ENCODE measurements around the gene RPGR. TPM values are rescaled to one million over a fixed set of nuclear protein-coding genes. Genes with fewer than 3 reads are reported as not detected.

RPGR gene
- polyA plus RNA-seq, 1 donor (not counting 4 experiments of a cell fraction or from before 2014, with no cell fraction given): 2.4 TPM

DNA sequence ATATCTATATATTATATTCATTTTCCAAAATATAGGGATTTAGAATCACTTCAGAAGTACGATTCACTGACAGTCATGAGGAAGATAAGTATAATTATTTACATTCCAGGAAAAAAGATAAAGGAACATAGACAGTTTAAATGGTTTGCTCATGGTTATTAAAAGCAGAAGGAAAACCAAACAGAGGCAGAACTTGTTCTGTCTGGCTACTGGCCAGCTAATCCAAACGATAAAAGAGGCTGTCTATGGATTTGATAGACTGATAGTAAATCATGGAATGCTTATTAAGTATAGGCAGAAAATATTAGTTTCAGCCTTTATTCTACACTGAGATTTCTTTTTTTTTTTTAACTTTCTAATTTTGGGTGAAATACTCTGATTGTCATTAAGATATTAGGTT is 50.2 kb downstream of the RPGR start:
- Histone ChIP-seq H3K9me1 (ENCODE audit: control insufficient read depth, extremely low read depth, insufficient read depth, low read length) (no peaks in the 10 kb centered on the region), H3K36me3 (ENCODE audit: control insufficient read depth in 2 of 2, extremely low read depth in 1 of 2, insufficient read depth in 2 of 2, low read length in 2 of 2) (no peaks in the 10 kb centered on the region), H3K27ac (ENCODE audit: control insufficient read depth, insufficient read depth, low read length) (no peak overlapping the region), H3K79me2 (ENCODE audit: control insufficient read depth, insufficient read depth, low read length) (no peaks in the 10 kb centered on the region), H3K9ac (ENCODE audit: control insufficient read depth, extremely low read depth, insufficient read depth, low read length) (no peak overlapping the region), H3K4me2 (ENCODE audit: control insufficient read depth, extremely low read depth, insufficient read depth, low read depth, low read length) (no peak overlapping the region), H2AFZ (ENCODE audit: control insufficient read depth, low read length) (no peak overlapping the region), H3K4me1 (ENCODE audit: control insufficient read depth, extremely low read depth, insufficient read depth, low read length) (peaks cover 7% of the 10 kb centered on the region), H3K27me3 (ENCODE audit: control insufficient read depth, extremely low read depth, insufficient read depth, low read length) (no peaks in the 10 kb centered on the region), H3K9me3 (ENCODE audit: control insufficient read depth, low read depth, low read length) (no peaks in the 10 kb centered on the region), H3K4me3 (ENCODE audit: control insufficient read depth in 2 of 3, extremely low read depth in 1 of 3, insufficient read depth in 2 of 3, low read depth in 1 of 3, low read length in 3 of 3) (no peak overlapping the region), H4K20me1 (ENCODE audit: control insufficient read depth, extremely low read depth, insufficient read depth, low read length) (no peaks in the 10 kb centered on the region)
- no peak for FAIRE-seq
- no peak for TF ChIP-seq EZH2 (IDR thresholded peaks at IDR 0.05; ENCODE audit: low read length)
- TF ChIP-seq, protein P1, sequence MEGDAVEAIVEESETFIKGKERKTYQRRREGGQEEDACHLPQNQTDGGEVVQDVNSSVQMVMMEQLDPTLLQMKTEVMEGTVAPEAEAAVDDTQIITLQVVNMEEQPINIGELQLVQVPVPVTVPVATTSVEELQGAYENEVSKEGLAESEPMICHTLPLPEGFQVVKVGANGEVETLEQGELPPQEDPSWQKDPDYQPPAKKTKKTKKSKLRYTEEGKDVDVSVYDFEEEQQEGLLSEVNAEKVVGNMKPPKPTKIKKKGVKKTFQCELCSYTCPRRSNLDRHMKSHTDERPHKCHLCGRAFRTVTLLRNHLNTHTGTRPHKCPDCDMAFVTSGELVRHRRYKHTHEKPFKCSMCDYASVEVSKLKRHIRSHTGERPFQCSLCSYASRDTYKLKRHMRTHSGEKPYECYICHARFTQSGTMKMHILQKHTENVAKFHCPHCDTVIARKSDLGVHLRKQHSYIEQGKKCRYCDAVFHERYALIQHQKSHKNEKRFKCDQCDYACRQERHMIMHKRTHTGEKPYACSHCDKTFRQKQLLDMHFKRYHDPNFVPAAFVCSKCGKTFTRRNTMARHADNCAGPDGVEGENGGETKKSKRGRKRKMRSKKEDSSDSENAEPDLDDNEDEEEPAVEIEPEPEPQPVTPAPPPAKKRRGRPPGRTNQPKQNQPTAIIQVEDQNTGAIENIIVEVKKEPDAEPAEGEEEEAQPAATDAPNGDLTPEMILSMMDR (optimal IDR thresholded peaks at IDR 0.05 in 1 of 3, IDR thresholded peaks at IDR 0.05 in 1 of 3, conservative IDR thresholded peaks at IDR 0.05 in 1 of 3; ENCODE audit: extremely low read depth in 1 of 3, insufficient read depth in 2 of 3, low read length in 3 of 3): no peak
- dilution Hi-C loops (cut with MboI; ENCODE audit: extremely low pct_ligation_motif_present, low sequenced_read_pairs): no loop called here
- no peak for DNase-seq (ENCODE audit: low read depth, low spot score)

DNA sequence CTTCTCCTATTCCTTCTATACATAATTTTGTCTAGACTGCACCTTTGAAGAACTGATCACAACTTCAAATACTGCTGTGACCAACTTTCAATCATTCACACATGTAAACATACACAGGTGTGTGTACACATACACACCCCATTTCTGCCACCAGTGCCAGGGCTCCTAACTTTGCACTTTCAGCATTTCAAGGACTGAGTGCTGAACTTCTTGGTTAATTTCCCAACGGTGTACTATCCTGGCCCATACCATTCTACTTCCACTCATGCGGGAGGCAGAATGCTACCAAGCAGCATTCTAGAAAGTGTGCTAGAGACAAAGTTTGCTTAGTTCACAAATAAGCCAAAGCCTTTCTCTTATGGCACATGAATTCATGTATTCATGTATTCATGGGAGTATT is 51.2 kb downstream of the RPGR start:
- no peaks in the 10 kb centered on the region for H3K27me3 ChIP-seq (ENCODE audit: control insufficient read depth, extremely low read depth, insufficient read depth, low read length)
- peaks cover 10% of the 10 kb centered on the region for H3K4me1 ChIP-seq (ENCODE audit: control insufficient read depth, extremely low read depth, insufficient read depth, low read length)
- H3K9me1 ChIP-seq (ENCODE audit: control insufficient read depth, extremely low read depth, insufficient read depth, low read length): no peaks in the 10 kb centered on the region
- no peak overlapping the region for H3K4me2 ChIP-seq (ENCODE audit: control insufficient read depth, extremely low read depth, insufficient read depth, low read depth, low read length)
- H2AFZ ChIP-seq (ENCODE audit: control insufficient read depth, low read length): no peak overlapping the region
- DNase-seq (ENCODE audit: low read depth, low spot score) (no peak), FAIRE-seq (no peak)
- no peaks in the 10 kb centered on the region for H3K36me3 ChIP-seq (ENCODE audit: control insufficient read depth in 2 of 2, extremely low read depth in 1 of 2, insufficient read depth in 2 of 2, low read length in 2 of 2)
- H3K9me3 ChIP-seq (ENCODE audit: control insufficient read depth, low read depth, low read length): no peaks in the 10 kb centered on the region
- TF ChIP-seq EZH2 (IDR thresholded peaks at IDR 0.05; ENCODE audit: low read length): no peak
- H3K27ac ChIP-seq (ENCODE audit: control insufficient read depth, insufficient read depth, low read length): no peak overlapping the region
- H3K4me3 ChIP-seq (ENCODE audit: control insufficient read depth in 2 of 3, extremely low read depth in 1 of 3, insufficient read depth in 2 of 3, low read depth in 1 of 3, low read length in 3 of 3): no peak overlapping the region
- no peak overlapping the region for H3K9ac ChIP-seq (ENCODE audit: control insufficient read depth, extremely low read depth, insufficient read depth, low read length)
- no peaks in the 10 kb centered on the region for H3K79me2 ChIP-seq (ENCODE audit: control insufficient read depth, insufficient read depth, low read length)
- H4K20me1 ChIP-seq (ENCODE audit: control insufficient read depth, extremely low read depth, insufficient read depth, low read length): no peaks in the 10 kb centered on the region
- dilution Hi-C loops (cut with MboI; ENCODE audit: extremely low pct_ligation_motif_present, low sequenced_read_pairs): no loop called here

DNA sequence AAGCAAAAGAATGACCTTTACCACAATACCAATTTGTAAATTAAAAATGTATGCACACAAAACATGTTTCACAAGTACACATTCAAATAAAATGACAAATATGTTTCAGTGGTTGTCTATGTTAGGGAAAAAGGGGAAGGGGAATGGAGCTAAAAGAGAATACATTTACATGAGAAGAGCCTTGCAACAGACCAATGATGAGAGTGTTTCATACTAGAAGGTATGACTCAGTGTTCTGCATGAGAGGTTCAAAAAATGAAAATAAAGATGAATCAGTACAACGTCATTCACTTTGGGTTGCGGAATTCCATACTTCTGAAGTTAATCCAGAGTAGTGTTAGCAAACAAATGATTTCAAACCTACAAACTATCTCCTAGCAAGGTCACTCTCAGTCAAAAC is 51.7 kb downstream of the RPGR start:
- no peaks in the 10 kb centered on the region for H3K27me3 ChIP-seq (ENCODE audit: control insufficient read depth, extremely low read depth, insufficient read depth, low read length)
- no peaks in the 10 kb centered on the region for H3K79me2 ChIP-seq (ENCODE audit: control insufficient read depth, insufficient read depth, low read length)
- H3K4me1 ChIP-seq (ENCODE audit: control insufficient read depth, extremely low read depth, insufficient read depth, low read length): peaks cover 10% of the 10 kb centered on the region
- H2AFZ ChIP-seq (ENCODE audit: control insufficient read depth, low read length): no peak overlapping the region
- TF ChIP-seq, protein P1 (optimal IDR thresholded peaks at IDR 0.05 in 1 of 3, IDR thresholded peaks at IDR 0.05 in 1 of 3, conservative IDR thresholded peaks at IDR 0.05 in 1 of 3; ENCODE audit: extremely low read depth in 1 of 3, insufficient read depth in 2 of 3, low read length in 3 of 3): no peak
- no peak for TF ChIP-seq EZH2 (IDR thresholded peaks at IDR 0.05; ENCODE audit: low read length)
- H3K9ac ChIP-seq (ENCODE audit: control insufficient read depth, extremely low read depth, insufficient read depth, low read length): no peak overlapping the region
- H3K36me3 ChIP-seq (ENCODE audit: control insufficient read depth in 2 of 2, extremely low read depth in 1 of 2, insufficient read depth in 2 of 2, low read length in 2 of 2): no peaks in the 10 kb centered on the region
- no peaks in the 10 kb centered on the region for H3K9me1 ChIP-seq (ENCODE audit: control insufficient read depth, extremely low read depth, insufficient read depth, low read length)
- DNase-seq (ENCODE audit: low read depth, low spot score): peak; percentile 7
- dilution Hi-C loops (cut with MboI; ENCODE audit: extremely low pct_ligation_motif_present, low sequenced_read_pairs): no loop called here
- peak overlapping the region; percentile 31 for H3K27ac ChIP-seq (ENCODE audit: control insufficient read depth, insufficient read depth, low read length)
- no peak overlapping the region for H3K4me3 ChIP-seq (ENCODE audit: control insufficient read depth in 2 of 3, extremely low read depth in 1 of 3, insufficient read depth in 2 of 3, low read depth in 1 of 3, low read length in 3 of 3)
- H3K9me3 ChIP-seq (ENCODE audit: control insufficient read depth, low read depth, low read length): no peaks in the 10 kb centered on the region
- H4K20me1 ChIP-seq (ENCODE audit: control insufficient read depth, extremely low read depth, insufficient read depth, low read length): no peaks in the 10 kb centered on the region
- peak; percentile 69 for FAIRE-seq
- H3K4me2 ChIP-seq (ENCODE audit: control insufficient read depth, extremely low read depth, insufficient read depth, low read depth, low read length): no peak overlapping the region

All from keratinocyte (primary cell).